Type B pancreatic cell (in vitro differentiated cells): Measurements from ENCODE around the gene AFAP1L1. TPM values are rescaled to one million over a fixed set of nuclear protein-coding genes. Genes with fewer than 3 reads are reported as not detected.

Source experiments
- DNase-seq: peaks from one replicate; pipeline ENCODE4 v3.0.0; 2021; ENCODE audit warnings: mixed read lengths; ENCODE audit not compliant: unreplicated experiment; ENCODE audit errors: extremely low spot score
- H3K27ac Mint-ChIP-seq: 2 replicates; pipeline ENCODE4 v1.8.0; 2021; ENCODE audit warnings: mild to moderate bottlenecking, mixed read lengths
- H3K27me3 Mint-ChIP-seq: 2 replicates; pipeline ENCODE4 v1.8.0; 2021; ENCODE audit warnings: mixed read lengths
- H3K36me3 Mint-ChIP-seq: 2 replicates; pipeline ENCODE4 v1.8.0; 2021; ENCODE audit warnings: mixed read lengths
- H3K4me1 Mint-ChIP-seq: one replicate; pipeline ENCODE4 v1.8.0; 2021; ENCODE audit warnings: mixed read lengths; ENCODE audit not compliant: unreplicated experiment
- H3K4me3 Mint-ChIP-seq: 2 replicates; pipeline ENCODE4 v1.8.0; 2021; ENCODE audit warnings: mild to moderate bottlenecking, mixed read lengths
- H3K9me3 Mint-ChIP-seq: 2 replicates; pipeline ENCODE4 v1.8.0; 2021; ENCODE audit warnings: mixed read lengths
- total RNA-seq: library from RNA; stranded (reverse); gene quantifications from 2 replicates; pipeline ENCODE4 v1.2.1, GENCODE V29; 2021; ENCODE audit warnings: low replicate concordance
- TF ChIP-seq, protein P1 (sequence below): fragments of 200-600 bp; sonication (generic); conservative IDR thresholded peaks from 2 replicates; pipeline ENCODE4 v1.5.0; 2021; ENCODE audit warnings: antibody characterized with exemption, mild to moderate bottlenecking

Gene AFAP1L1
- total RNA-seq, 1 donor from 2014 or later = 6.4 TPM

DNA sequence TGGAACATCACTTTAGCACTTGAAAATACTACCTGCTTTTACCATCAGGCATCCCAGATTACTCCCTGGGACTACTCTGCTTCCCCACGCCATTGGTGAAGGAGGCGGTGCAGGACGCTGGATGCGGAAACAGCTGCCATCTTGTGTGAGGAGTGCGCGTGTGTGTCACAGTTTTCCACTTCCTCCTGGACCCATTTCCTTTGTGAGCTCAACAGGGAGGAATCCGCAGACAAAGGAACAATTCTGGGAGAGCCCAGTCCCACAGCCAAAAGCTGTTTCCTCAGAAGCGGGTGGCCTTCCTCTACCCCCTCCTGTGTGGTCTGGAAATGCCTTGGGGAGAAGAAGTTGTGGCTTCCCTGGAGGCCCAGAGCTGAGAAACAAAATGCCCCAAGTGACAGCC lies 16.8 kb downstream of the AFAP1L1 start:
- H3K27me3 Mint-ChIP-seq = peaks cover 11% of the 10 kb centered on the region
- H3K27ac Mint-ChIP-seq = no peak overlapping the region
- no peaks in the 10 kb centered on the region for H3K36me3 Mint-ChIP-seq
- peaks cover 13% of the 10 kb centered on the region for H3K4me1 Mint-ChIP-seq
- no peak overlapping the region for H3K4me3 Mint-ChIP-seq
- no peak for DNase-seq
- no peaks in the 10 kb centered on the region for H3K9me3 Mint-ChIP-seq
- TF ChIP-seq, protein P1, sequence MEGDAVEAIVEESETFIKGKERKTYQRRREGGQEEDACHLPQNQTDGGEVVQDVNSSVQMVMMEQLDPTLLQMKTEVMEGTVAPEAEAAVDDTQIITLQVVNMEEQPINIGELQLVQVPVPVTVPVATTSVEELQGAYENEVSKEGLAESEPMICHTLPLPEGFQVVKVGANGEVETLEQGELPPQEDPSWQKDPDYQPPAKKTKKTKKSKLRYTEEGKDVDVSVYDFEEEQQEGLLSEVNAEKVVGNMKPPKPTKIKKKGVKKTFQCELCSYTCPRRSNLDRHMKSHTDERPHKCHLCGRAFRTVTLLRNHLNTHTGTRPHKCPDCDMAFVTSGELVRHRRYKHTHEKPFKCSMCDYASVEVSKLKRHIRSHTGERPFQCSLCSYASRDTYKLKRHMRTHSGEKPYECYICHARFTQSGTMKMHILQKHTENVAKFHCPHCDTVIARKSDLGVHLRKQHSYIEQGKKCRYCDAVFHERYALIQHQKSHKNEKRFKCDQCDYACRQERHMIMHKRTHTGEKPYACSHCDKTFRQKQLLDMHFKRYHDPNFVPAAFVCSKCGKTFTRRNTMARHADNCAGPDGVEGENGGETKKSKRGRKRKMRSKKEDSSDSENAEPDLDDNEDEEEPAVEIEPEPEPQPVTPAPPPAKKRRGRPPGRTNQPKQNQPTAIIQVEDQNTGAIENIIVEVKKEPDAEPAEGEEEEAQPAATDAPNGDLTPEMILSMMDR = no peak

DNA sequence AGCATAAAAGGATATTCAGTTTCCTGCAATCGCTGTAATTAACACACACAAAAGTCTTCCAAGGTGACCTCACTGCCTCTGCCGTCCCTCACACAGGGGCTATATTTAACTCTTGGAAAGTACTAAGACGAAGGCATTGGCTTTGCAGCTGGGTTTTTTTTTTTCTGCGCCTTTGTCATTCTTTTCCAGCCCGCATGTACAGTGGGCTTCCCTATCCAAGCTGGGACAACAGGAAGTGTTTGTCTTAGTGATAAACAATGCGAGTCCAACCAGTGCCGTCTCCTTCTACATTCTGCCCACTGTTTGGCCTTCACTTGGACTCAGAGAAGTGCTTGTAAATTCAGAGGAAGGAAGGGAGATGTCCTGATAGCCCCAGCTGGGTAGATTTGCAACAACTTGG lies 17.6 kb downstream of the AFAP1L1 start:
- Mint-ChIP-seq H3K27ac (no peak overlapping the region), H3K4me1 (peaks cover 12% of the 10 kb centered on the region), H3K27me3 (peaks cover 11% of the 10 kb centered on the region), H3K4me3 (no peak overlapping the region), H3K9me3 (no peaks in the 10 kb centered on the region), H3K36me3 (no peaks in the 10 kb centered on the region)
- no peak for DNase-seq
- TF ChIP-seq, protein P1 = no peak

DNA sequence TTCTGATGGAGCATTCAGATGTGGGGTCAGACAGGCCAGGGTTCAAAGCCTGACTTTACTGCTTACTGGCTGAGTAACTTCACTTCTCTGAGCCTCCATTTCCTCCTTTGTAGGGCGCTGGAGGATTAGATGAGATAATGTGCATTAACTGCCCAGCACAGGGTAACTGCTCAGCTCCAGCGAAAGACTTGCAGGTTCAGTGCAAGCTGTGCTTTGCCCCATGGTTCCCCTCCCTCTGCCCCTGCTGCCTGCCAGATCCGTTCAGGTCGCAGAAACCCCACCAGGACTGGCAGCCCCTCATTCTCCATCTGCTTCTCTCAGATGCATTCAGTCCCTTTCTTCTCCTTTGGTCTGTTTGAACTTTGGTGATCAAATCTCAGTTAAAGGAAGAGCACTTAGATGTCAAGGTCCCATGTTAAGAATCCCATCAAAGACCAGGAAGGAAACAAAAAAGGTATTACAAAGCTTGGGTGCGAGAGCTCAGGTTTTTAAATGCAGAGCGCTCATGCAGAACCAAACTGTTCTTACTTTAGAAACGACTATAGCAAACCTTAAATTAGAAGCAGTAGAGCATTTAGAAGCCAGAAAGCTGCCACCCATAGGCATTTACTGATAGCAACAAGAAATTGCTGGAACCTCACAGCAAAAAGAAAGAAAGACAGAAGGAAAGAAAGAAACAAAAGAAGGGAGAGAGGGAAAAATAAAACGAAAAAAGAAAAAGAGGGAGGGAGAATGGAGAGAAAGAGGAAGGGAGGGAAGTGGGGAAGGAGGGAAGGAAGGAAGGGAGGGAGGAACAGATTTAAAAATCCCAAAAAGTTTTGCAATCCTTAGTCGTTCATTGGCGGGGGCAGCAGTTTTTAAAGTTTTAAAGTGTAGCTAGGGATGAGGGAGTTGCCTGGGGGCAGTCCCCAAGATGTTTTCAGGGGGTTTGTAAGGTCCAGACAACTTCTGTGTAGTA lies 23.5 kb downstream of the AFAP1L1 start:
- DNase-seq = no peak
- H3K36me3 Mint-ChIP-seq = no peaks in the 10 kb centered on the region
- H3K4me1 Mint-ChIP-seq = peaks cover 5% of the 10 kb centered on the region
- no peak overlapping the region for H3K27ac Mint-ChIP-seq
- TF ChIP-seq, protein P1 = no peak
- no peaks in the 10 kb centered on the region for H3K9me3 Mint-ChIP-seq
- no peak overlapping the region for H3K4me3 Mint-ChIP-seq
- peaks cover 4% of the 10 kb centered on the region for H3K27me3 Mint-ChIP-seq

DNA sequence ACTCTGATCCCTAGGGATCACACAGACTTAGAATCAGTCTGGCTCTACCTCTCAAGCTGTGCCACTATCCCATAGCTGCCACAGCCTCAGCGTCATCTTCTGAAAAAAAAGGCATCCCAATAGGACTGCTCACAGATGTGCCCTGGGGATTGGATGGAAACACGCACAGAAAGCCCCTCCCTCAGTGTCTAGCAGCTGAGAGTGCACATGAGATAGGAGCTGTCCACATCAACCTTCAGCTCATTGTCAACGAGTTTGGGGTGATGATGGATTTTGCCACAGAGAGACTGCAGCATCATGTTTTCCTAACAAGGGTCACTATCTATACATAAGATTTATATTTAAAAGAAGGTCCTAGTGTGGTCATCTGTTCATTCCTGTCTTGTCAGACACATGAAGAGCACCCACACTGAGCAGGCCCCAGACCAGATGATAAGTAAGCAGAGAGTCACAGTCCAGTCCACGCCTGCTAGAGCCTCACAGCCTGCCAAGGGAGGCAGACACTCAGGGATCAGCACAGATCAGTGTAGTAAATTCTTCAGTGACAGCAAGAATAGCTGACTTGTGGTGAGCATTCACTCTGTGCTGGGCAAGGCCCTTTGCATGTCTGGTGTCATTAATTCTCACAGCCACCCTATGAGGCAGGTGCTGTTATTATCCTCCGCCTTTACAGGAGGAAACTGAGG lies 25.8 kb downstream of the AFAP1L1 start:
- TF ChIP-seq, protein P1 = no peak
- Mint-ChIP-seq H3K4me3 (no peak overlapping the region), H3K4me1 (peaks cover 5% of the 10 kb centered on the region), H3K9me3 (no peaks in the 10 kb centered on the region), H3K36me3 (no peaks in the 10 kb centered on the region), H3K27me3 (no peaks in the 10 kb centered on the region), H3K27ac (peak overlapping the region; percentile 50)
- no peak for DNase-seq

DNA sequence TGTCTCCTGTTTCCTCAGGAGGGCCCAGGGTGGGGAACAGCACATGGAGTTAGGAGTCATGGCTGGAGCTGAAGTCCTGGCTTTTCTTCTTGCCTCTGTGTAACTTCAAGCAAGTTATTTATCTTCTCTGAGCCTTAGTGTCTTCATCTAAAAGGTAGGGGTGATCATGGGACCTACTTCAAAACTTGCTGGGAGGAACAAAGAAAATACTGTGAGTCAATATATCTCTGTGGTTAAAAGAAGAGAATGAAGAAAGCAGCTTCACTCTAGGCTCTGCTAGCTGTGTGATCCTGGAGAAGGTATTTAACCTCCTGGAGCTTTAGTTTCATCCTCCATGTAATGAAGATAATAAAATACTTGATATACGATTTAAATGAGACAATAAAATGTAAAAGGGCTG lies 26.5 kb downstream of the AFAP1L1 start:
- DNase-seq = no peak
- H3K4me1 Mint-ChIP-seq = peaks cover 5% of the 10 kb centered on the region
- no peaks in the 10 kb centered on the region for H3K27me3 Mint-ChIP-seq
- TF ChIP-seq, protein P1 = no peak
- no peaks in the 10 kb centered on the region for H3K36me3 Mint-ChIP-seq
- peak overlapping the region; percentile 50 for H3K27ac Mint-ChIP-seq
- no peak overlapping the region for H3K4me3 Mint-ChIP-seq
- no peaks in the 10 kb centered on the region for H3K9me3 Mint-ChIP-seq
